Measurements from ENCODE around the gene CD86. TPM values are rescaled to one million over a fixed set of nuclear protein-coding genes. Genes with fewer than 3 reads are reported as not detected.

CD86 gene
- total RNA-seq, 1 donor: not detected

- no peak for DNase-seq (ENCODE audit: low read depth)
- H3K4me3 ChIP-seq (ENCODE audit: low read depth, low read length): no peak overlapping the region
- no peak for TF ChIP-seq CTCF (IDR thresholded peaks at IDR 0.05; ENCODE audit: insufficient read depth, low read length)
Observed at GRCh38 chr3:122067214-122067550, 12.0 kb downstream of the CD86 start.

GRCh38 chr3:122067588-122068240 lies 12.6 kb downstream of the CD86 start:
- no peak overlapping the region for H3K4me3 ChIP-seq (ENCODE audit: low read depth, low read length)
- no peak for DNase-seq (ENCODE audit: low read depth)
- no peak for TF ChIP-seq CTCF (IDR thresholded peaks at IDR 0.05; ENCODE audit: insufficient read depth, low read length)

DNA sequence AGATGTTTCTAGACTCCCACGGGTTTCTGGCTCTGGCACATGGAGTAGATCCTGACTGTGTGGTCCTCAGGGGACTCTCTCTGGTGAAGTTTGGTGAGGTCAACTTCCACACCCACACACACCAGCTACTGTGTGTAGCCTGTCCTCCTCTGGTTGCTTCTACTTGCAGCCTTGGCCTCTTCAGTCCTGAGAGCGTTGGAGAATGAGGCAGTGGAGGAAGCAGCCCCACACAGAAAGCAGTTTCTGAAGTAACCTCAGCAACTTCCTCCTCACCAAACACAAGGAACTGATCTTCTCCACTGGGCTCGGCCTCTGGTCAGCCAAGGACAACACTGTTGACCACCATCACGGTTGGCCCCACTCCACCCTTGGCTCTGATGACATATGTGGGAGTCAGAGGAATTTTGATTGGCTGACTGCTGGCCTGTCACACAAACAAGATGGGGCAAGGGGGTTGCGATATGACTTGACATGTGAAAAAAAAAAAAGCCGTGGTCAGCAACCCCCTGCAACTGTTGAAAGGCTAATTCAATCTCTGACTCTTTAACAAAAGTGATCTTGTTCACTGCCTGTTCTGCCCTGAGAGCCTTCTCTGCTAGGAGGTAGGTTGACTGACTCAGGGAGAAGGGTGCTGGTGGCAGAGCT lies 19.6 kb downstream of the CD86 start:
- no peak for DNase-seq (ENCODE audit: low read depth)
- no peak for TF ChIP-seq CTCF (IDR thresholded peaks at IDR 0.05; ENCODE audit: insufficient read depth, low read length)
- no peak overlapping the region for H3K4me3 ChIP-seq (ENCODE audit: low read depth, low read length)

GRCh38 chr3:122076491-122077292 lies 21.5 kb downstream of the CD86 start:
- DNase-seq (ENCODE audit: low read depth): no peak
- TF ChIP-seq CTCF (IDR thresholded peaks at IDR 0.05; ENCODE audit: insufficient read depth, low read length): no peak
- no peak overlapping the region for H3K4me3 ChIP-seq (ENCODE audit: low read depth, low read length)

DNA sequence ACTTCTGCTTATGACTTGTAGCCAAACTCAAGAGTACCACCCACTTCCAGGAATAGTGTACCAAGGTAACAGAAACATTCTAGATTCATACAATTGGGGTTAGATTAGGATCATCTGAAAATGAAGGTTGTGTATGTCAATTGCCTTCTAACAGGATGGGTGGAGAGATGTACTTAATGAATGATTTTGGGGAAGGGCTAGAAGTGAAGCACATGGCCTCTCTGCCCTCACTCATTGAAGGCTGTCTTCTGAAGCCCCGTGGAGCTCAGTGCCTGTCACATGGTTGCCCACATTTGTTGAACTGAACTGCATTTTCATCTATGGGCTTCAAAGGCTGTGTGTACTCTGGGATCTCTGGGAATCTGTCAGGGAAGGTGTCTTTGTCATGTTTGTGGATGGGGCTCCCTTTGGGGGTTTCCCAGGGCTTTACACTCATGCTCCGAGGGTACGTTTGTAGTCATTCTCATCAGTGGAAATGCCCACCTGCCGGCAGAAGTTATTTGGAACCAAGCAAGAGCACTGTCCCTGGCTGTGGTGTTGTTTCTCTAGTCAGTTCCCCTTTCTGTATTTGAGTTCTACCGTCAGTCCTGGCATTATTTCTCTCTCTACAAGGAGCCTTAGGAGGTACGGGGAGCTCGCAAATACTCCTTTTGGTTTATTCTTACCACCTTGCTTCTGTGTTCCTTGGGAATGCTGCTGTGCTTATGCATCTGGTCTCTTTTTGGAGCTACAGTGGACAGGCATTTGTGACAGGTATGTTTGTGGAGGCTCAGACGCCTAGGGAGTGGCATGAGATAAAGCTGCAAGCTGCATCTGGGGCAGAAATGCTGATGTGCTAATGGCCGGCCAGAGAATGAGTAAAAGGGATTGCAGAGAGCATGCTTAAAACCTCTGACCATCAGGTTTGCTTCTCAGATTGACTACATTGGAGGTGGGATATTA lies 22.4 kb downstream of the CD86 start:
- no peak overlapping the region for H3K4me3 ChIP-seq (ENCODE audit: low read depth, low read length)
- no peak for TF ChIP-seq CTCF (IDR thresholded peaks at IDR 0.05; ENCODE audit: insufficient read depth, low read length)
- DNase-seq (ENCODE audit: low read depth): no peak

DNA sequence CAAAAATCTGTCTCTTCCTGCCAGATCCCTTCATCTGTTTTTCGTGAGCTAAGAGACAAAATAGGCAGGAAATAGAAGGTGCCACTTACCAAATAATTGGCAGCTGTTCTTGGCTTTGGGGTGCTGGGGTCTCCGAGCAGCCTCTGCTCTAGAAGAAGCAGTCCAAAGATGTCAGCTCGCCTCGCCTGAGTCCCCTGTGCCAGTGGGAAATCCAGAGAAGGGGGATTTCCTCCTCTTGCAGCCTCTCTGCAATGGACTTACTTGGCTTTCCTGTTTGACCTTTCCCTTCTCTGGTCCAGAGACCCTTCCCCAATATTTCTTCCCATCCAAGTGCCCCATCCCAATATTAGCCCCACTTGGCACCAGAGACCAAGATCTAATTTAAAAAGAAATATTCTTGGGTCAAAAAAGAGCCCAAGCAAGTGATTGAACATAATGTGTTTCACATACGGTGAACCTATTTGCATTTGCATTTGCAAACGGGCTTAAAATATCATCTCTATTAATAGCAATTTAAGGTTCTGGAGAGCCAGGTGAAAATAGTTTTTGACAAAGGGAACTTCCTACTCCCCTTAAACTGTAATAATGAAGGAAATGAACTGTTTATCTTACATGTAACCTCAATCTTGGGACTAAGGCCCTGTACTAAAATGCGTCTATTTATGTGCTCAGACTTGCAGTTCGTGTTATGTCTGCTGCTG lies 23.2 kb downstream of the CD86 start:
- no peak overlapping the region for H3K4me3 ChIP-seq (ENCODE audit: low read depth, low read length)
- DNase-seq (ENCODE audit: low read depth): no peak
- no peak for TF ChIP-seq CTCF (IDR thresholded peaks at IDR 0.05; ENCODE audit: insufficient read depth, low read length)

Data from fibroblast of the aortic adventitia (primary cell).